ENCODE data around the gene TNRC18.

- no peak for TF ChIP-seq ZNF274 (IDR thresholded peaks at IDR 0.05; ENCODE audit: low read length)
- TF ChIP-seq ZNF274 (tag by site-specific recombination; IDR thresholded peaks at IDR 0.05; ENCODE audit: borderline replicate concordance), result no peak
- TF ChIP-seq, protein P1, sequence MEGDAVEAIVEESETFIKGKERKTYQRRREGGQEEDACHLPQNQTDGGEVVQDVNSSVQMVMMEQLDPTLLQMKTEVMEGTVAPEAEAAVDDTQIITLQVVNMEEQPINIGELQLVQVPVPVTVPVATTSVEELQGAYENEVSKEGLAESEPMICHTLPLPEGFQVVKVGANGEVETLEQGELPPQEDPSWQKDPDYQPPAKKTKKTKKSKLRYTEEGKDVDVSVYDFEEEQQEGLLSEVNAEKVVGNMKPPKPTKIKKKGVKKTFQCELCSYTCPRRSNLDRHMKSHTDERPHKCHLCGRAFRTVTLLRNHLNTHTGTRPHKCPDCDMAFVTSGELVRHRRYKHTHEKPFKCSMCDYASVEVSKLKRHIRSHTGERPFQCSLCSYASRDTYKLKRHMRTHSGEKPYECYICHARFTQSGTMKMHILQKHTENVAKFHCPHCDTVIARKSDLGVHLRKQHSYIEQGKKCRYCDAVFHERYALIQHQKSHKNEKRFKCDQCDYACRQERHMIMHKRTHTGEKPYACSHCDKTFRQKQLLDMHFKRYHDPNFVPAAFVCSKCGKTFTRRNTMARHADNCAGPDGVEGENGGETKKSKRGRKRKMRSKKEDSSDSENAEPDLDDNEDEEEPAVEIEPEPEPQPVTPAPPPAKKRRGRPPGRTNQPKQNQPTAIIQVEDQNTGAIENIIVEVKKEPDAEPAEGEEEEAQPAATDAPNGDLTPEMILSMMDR (tag by site-specific recombination; IDR thresholded peaks at IDR 0.05), result no peak
- TF ChIP-seq ZNF133 (tag by site-specific recombination; IDR thresholded peaks at IDR 0.05), result no peak
- no peak for TF ChIP-seq ZNF571 (tag by site-specific recombination; IDR thresholded peaks at IDR 0.05)
- TF ChIP-seq, protein P2, sequence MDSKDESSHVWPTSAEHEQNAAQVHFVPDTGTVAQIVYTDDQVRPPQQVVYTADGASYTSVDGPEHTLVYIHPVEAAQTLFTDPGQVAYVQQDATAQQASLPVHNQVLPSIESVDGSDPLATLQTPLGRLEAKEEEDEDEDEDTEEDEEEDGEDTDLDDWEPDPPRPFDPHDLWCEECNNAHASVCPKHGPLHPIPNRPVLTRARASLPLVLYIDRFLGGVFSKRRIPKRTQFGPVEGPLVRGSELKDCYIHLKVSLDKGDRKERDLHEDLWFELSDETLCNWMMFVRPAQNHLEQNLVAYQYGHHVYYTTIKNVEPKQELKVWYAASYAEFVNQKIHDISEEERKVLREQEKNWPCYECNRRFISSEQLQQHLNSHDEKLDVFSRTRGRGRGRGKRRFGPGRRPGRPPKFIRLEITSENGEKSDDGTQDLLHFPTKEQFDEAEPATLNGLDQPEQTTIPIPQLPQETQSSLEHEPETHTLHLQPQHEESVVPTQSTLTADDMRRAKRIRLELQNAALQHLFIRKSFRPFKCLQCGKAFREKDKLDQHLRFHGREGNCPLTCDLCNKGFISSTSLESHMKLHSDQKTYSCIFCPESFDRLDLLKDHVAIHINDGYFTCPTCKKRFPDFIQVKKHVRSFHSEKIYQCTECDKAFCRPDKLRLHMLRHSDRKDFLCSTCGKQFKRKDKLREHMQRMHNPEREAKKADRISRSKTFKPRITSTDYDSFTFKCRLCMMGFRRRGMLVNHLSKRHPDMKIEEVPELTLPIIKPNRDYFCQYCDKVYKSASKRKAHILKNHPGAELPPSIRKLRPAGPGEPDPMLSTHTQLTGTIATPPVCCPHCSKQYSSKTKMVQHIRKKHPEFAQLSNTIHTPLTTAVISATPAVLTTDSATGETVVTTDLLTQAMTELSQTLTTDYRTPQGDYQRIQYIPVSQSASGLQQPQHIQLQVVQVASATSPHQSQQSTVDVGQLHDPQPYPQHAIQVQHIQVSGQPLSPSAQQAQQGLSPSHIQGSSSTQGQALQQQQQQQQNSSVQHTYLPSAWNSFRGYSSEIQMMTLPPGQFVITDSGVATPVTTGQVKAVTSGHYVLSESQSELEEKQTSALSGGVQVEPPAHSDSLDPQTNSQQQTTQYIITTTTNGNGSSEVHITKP (tag by site-specific recombination; IDR thresholded peaks at IDR 0.05), result no peak
Measured at GRCh38 chr7:5303591-5304505, 119.8 kb downstream of the TNRC18 start.

Data from HEK293 (cell line).